HG02970 (cell line): ENCODE data around the gene GRIN2A.

Source experiments
- ATAC-seq: cut with Tn5 transposase; IDR thresholded peaks from one replicate; pipeline ENCODE4 v1.9.1; 2021; ENCODE audit warnings: mild to moderate bottlenecking, moderate library complexity, moderate number of reproducible peaks; ENCODE audit not compliant: unreplicated experiment, low FRiP score

The GRIN2A gene

GRCh38 chr16:9840761-9841665 lies 341.2 kb downstream of the GRIN2A start:
- no peak for ATAC-seq

DNA sequence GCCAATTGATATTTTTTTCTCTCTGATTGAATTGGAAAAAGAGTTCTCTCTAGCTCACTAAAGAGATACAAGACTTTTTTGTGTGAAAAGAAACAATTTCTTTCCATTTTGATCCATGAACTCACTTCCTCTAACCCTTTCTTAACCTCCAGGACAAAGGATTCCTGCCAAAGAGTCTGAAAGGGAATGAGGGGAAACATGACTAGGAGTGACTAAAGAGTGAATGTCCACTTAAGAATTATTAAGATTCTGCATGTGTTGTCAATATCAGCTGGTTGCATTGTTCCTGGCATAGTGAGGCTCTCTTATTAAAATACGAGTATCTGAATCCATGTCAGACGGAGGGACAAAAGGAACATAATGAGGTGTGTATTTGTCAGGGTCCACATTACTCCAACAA lies 344.7 kb downstream of the GRIN2A start:
- ATAC-seq = no peak

DNA sequence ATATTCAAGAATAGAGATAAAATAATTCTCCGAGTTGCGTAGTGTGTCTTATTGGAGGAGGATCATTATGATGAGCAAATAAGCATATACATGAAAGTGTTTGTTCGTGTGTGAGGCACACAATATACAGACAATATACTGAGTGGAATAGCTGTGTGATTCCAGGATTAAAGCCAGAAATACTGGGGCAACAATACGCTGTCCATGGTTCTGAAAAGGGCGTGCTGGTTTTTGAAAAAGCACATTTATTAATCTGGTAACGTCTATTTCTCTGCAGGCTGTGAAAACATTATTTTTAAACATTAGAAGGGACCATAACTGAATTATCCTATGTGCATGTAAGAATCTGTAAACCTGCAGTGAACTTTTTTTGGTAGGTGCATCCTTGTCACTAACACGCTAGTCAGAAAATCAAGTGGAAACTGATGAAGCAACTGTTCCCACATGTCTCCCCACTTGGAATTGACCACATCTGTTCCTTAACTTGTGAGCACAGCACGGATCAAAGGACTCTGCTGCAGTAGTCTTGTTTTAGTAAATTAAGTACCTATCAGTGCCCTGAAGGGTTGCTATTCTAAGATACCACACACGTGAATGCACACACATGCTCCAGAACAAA lies 346.0 kb downstream of the GRIN2A start:
- ATAC-seq = no peak

DNA sequence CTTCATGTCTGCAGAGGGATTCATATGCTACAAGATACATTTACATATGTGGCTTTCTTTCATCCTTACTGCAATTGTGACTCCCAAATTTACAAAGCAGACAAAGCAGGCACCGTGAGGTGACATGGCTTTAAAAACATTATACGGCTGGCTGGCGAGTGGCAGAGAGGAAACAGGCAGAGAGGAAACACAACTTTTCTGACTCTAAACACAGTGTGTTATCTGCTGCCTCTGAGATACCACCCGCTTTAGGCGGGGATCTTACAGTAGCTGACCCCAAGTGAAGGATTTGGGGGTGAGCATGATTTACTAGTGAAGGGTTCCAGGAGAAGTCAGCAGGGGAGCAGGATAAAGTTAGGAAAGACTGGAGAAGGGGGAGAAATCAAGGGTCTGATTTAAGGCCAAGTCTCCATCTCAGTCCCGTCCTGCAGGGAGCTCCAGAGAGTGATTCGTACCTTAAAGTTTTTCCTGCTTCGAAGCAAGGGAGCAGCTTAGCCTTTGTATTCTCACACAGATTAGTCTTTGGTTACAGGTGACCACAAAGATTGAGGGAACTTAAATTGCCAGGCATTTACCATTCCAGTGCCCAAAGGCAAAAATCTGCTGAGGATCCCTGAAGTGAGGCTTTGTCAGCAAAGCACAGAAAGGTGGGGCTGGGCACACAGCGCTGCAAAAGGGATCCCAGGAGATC lies 355.0 kb downstream of the GRIN2A start:
- ATAC-seq = no peak

DNA sequence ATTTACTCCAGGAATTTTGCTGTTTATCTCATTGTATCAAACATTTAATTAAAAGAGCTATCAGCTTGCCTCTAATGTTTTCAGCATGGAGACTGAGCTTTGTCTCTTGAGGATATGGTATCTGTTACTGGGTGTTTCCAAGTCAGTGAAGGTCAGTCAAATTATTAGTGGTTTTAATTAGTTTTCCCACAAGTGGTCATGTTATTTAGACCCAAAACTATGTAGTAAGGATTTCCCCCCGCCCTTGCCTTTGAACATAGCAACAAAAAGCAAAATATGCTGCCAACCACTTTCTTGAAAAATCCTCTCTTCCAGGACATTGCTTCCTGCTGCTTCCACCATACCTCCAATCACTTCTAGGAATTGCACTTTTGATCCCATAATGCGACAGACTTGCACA lies 355.6 kb downstream of the GRIN2A start:
- no peak for ATAC-seq

DNA sequence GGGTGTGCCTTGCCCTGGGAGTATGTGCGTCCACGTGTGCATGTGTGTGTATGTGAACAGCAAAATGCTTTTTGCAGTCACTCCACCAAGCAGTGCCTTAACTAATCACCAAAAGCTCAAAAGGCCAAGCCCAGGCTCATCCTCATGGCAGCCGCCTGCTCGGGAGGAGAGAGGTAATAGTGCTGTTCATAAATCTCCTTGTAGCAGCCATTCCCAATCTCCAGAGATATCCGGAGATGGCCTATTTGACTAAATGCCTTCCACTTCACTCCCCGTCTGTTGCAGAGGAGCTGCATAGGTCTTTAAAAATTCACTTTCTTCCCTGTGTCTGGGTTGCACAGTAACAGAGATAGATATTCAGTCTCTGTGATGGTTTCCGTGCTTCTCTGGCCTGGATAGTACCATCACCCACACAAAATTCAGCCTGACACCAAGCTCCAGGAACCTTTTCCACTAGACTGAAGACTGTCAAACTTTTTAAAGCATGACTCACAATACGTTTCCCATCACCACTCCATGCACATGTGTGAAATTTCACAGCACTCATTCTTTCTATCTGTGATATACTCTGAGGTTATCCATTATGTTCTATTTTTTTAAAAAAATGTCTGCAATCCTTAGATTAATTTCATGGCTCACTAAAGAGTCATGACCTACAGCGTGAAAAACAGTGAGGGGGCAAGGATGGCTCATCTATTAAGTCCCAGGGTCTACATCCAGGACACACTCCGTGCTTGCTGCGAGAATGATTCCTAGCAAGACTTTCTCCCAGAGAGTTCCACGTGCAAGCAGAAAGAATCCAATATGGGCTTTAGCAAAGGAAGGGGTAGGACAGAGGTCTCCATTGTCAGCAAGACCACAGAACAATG lies 357.8 kb downstream of the GRIN2A start:
- no peak for ATAC-seq

DNA sequence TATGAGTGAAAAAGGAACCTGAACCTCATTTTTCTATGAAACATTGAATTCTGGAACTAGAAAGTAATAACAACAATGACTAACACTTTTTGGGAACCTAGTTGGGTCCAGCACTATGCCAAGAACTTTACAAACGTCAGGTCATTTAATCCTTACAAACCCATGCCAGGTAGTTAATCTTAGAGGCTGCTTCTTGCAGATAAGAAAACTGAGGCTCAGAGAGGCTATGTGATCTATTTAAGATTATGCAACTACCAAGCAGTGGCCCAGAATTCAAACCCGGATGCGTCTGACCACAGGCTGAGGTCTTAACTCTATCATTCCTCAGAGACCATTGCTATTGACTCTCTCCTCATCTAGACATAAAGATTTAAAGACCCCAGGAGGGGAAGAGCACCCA lies 358.7 kb downstream of the GRIN2A start:
- no peak for ATAC-seq

DNA sequence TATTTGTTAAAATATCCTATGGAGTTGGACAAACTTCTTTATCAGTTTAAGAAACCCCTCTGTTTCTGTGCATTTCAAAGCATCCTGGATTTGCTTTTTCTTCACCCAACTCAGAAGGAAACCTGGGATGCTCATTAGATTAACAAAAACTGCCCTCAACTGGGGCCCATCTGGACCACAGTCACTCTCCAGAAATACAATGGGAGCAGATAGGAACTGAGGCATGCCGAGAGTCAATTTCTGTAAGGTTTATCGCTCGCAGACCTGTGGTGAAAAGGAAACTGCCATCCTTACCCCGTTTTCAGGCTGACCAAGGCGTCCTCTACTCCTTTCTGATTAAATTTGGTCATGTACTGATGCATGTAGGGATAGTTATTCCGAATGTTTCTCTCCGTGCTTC lies 360.3 kb downstream of the GRIN2A start:
- no peak for ATAC-seq

- ATAC-seq = no peak
These were observed 360.9 kb downstream of the GRIN2A start for GRCh38 chr16:9821331-9821730.

DNA sequence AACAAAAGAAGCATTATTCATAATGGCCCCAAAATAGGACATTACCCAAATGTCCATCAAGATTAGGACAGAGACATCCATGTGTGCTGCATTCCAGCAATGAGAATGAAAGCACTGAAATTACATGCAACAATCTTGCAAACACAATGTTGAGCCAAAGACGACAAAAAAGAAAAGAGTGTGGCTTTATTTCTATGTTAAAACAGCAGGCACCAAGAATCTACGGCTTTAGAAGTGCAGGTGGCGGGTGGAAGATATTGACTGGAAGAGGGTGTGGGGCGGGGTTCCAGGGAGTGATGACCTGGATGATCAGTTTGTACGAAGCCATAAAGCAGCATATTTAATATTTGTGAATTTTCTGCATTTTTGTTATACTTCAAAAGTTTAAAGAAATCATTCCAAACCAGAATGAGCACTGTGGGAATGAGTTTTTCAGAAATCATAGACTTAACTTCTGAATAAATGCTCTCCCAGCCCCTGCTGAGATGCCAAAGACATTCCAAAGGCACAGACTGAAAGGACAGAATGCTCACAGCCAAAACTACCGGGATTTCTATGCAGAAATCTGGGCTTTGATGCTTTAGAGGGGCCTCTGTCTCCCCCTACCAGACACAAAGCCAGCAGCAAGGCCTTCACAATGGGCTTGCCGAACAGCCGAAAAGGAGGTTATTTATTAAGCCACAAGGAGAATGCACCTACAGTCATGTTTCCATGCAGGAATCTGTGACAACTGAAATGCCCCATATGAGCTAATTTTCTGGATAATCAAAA lies 361.6 kb downstream of the GRIN2A start:
- no peak for ATAC-seq

- ATAC-seq = no peak
These were observed 363.5 kb downstream of the GRIN2A start for GRCh38 chr16:9818702-9819101.

DNA sequence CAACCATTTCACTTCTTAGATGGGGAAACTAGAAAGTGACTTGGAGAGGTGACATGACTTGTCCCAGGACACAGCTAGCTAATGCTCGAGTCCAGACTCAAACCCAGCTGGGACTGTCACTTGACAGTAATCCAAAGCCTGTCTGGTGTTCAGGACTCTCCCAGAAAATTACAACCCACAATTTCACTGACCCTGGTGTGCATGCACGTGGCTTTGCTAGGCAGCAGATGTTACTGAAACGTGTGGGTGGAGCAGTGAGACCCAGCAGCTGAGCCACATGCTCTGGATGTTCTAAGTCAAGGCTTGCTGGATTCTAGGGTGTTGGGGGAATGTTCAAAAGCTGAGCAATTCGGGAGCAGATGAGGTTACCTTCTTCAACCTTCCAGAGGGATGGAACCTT lies 364.6 kb downstream of the GRIN2A start:
- no peak for ATAC-seq

- ATAC-seq = no peak
These were observed 365.6 kb downstream of the GRIN2A start for GRCh38 chr16:9816644-9817043.

GRCh38 chr16:9813665-9814064 lies 368.6 kb downstream of the GRIN2A start:
- no peak for ATAC-seq

- ATAC-seq = no peak
These were observed 374.0 kb downstream of the GRIN2A start for GRCh38 chr16:9808210-9808609.

DNA sequence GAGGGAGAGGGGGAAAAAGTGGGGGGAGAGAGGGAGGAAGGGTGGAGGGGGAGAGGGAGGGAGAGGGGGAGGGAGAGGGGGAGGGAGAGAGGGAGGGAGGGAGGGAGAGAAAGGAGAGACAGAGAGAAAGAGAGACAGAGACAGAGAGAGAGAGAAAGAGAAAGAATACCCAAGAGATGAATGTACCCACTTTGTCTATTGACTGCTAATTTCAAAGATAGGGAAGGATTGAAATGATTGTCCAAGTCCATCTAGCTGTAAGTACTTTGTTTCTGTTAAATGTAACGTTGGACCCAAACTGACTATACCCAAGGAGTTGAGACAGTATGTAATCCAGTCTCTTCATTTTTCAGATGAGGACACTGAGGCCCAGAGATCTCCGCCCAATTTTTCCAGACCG lies 374.9 kb downstream of the GRIN2A start:
- no peak for ATAC-seq

DNA sequence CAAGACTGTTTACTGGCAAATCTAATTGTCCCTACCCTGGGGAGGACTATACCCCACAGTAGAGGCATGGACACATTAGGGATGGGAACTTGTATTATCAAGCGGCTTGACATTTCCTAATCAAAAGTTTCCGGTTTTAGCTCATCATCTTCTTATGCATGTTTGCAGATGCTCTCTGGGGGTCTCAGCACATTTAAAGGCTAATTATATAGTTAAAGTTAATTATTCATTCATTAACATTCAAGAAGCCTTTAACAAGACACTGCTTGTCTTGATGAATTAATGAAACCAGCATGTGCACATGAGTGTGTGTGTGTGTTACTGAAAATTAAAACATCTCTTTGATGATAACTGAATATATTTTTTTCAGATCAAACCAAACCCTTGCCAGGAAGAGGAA lies 377.1 kb downstream of the GRIN2A start:
- no peak for ATAC-seq

- ATAC-seq = no peak
These were observed 380.1 kb downstream of the GRIN2A start for GRCh38 chr16:9802160-9802559.

GRCh38 chr16:9801651-9802050 lies 380.6 kb downstream of the GRIN2A start:
- no peak for ATAC-seq
